GM12874 (cell line): ENCODE results near the gene FAM50A.

Experiments used
- CTCF ChIP-seq: IDR thresholded peaks from 2 replicates; pipeline ENCODE4 v1.5.1; 2011; ENCODE audit warnings: low read depth, mild to moderate bottlenecking, control low read depth, low read length, moderate library complexity; ENCODE audit not compliant: insufficient read depth

The FAM50A gene

GRCh38 chrX:154432210-154432609 is 11.7 kb upstream of the FAM50A start:
- no peak for TF ChIP-seq CTCF

- TF ChIP-seq CTCF, result no peak
Observed at GRCh38 chrX:154433605-154434004, 10.3 kb upstream of the FAM50A start.

GRCh38 chrX:154434394-154435168 is 9.4 kb upstream of the FAM50A start:
- no peak for TF ChIP-seq CTCF

GRCh38 chrX:154435171-154435733 is 8.7 kb upstream of the FAM50A start:
- TF ChIP-seq CTCF, result no peak

GRCh38 chrX:154436374-154436982 is 7.5 kb upstream of the FAM50A start:
- TF ChIP-seq CTCF, result no peak

- TF ChIP-seq CTCF, result no peak
Observed at GRCh38 chrX:154436983-154437752, 6.8 kb upstream of the FAM50A start, which contains the start of gene GDI1. Gene GDI1 (plus strand): TSS chrX:154437154. CDS start chrX:154437255, 101 bp downstream.
